GM21390 (cell line): ENCODE measurements around the gene PLPPR3.
"Not testable (repeated sequence)": the region's sequence is repeated elsewhere in the genome, so short reads cannot be mapped to it uniquely, and the experiment has no call there.

Source experiments
- ATAC-seq: cut with Tn5 transposase; IDR thresholded peaks from one replicate; pipeline ENCODE4 v1.9.1; 2021; ENCODE audit not compliant: unreplicated experiment

The PLPPR3 gene

GRCh38 chr19:829129-829758 lies 7.5 kb upstream of the PLPPR3 start:
- ATAC-seq, result no peak

GRCh38 chr19:827710-828321 lies 6.1 kb upstream of the PLPPR3 start, which contains the start of gene AZU1:
Gene AZU1, plus strand, starts transcription at chr19:827837. Its CDS starts 10 bp downstream, at chr19:827847.
- ATAC-seq, result no peak

- ATAC-seq, result no peak
Measured at GRCh38 chr19:827314-827709, 5.6 kb upstream of the PLPPR3 start.

GRCh38 chr19:825897-826644 lies 4.3 kb upstream of the PLPPR3 start:
- ATAC-seq, result no peak

- no peak for ATAC-seq
Measured at GRCh38 chr19:824885-825284, 3.1 kb upstream of the PLPPR3 start.

- ATAC-seq, result no peak
Measured at GRCh38 chr19:823565-824121, 1.9 kb upstream of the PLPPR3 start.

GRCh38 chr19:821231-821824 lies 427 bp downstream of the PLPPR3 start:
- ATAC-seq, result no peak

GRCh38 chr19:820212-820611 lies 1.5 kb downstream of the PLPPR3 start:
- not testable (repeated sequence) for ATAC-seq

- no peak for ATAC-seq
Measured at GRCh38 chr19:816500-816857, 5.3 kb downstream of the PLPPR3 start.

GRCh38 chr19:815775-816499 lies 5.8 kb downstream of the PLPPR3 start:
- no peak for ATAC-seq

GRCh38 chr19:815079-815774 lies 6.5 kb downstream of the PLPPR3 start:
- ATAC-seq, result no peak

- no peak for ATAC-seq
Measured at GRCh38 chr19:814152-815078, 7.3 kb downstream of the PLPPR3 start.

- no peak for ATAC-seq
Measured at GRCh38 chr19:813219-814151, 8.3 kb downstream of the PLPPR3 start.

GRCh38 chr19:812747-813218 lies 9.0 kb downstream of the PLPPR3 start:
- no peak for ATAC-seq

GRCh38 chr19:812049-812746 lies 9.6 kb downstream of the PLPPR3 start:
- ATAC-seq, result no peak

- ATAC-seq, result no peak
Measured at GRCh38 chr19:811506-812048, 10.2 kb downstream of the PLPPR3 start.

GRCh38 chr19:810883-811489 lies 10.8 kb downstream of the PLPPR3 start:
- ATAC-seq, result no peak
